Inferior parietal cortex (tissue), 1 donor: ENCODE results near the gene CACNB4.
"Not testable (repeated sequence)": the region's sequence is repeated elsewhere in the genome, so short reads cannot be mapped to it uniquely, and the experiment has no call there.

Experiments used
- DNase-seq: peaks from one replicate; pipeline ENCODE4 v3.0.0-alpha.2; 2016; ENCODE audit errors: extremely low spot score

The CACNB4 gene

DNA sequence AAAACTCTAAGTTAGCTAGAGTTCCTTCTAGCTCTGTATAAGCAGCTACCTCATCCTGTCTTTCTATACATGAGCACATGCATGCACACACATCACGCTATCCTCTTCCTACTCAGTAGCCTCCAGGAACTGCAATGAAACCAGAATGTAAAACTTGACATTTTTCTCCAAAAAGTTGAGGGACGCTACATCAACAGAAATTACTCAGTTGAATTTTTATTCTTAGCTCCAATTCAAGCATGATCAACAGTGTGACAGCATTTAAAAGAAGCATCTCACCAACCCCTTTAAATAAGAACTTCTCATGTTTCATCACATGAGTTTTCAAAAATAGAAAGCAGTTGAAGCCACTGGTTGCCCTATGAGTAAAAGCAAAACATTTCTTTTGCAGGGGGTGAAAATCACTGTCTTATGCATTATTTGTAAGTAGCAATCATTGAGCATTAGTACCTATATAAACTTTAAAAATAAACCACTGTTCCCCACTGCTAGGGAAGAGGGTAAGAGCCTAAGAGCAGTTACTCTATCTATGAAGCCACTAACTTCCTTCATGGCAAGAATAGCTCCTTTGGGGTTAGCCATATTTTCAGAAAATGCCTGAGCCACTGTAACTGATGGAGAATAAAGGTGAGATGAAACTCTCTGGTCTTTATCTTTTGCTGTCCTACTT, 192.7 kb downstream of the CACNB4 start:
- DNase-seq = no peak

DNA sequence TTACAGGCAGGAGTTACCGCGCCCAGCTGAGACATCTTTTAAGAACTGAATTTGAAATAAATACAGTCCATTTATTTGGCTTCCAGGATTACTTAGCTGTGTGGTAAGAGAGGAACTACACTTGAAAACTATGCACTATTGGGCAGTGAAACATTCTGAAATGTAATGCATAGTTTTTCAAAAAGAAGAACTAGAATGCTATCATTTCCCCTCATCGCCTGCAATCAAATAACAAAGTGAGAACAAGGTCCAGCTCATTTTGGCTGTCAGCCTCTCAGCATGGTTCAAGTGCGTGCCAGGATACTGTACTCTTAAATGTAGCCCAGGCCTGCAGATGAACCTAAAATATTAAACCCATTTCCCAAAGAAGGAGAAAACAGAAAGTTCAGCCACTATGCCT, 194.0 kb downstream of the CACNB4 start:
- DNase-seq = no peak

DNA sequence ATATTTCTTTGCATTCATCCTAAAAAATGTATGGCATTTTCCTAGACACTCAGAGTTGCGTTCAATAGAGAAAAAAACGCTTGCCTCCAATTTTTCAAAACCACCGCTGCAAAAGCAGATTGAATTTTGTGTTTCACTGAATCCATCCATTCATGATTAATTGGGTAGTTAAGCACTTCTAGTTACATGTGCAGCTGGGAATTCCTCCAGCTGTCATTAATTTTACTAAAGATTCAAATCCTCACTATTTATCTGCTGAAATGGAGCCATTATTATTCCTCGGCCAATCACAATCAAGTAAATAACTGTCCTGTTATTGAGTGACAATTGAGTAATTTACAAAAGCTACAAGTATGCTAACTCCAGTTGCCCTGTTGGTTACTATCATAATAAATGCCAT, 194.8 kb downstream of the CACNB4 start:
- no peak for DNase-seq

DNA sequence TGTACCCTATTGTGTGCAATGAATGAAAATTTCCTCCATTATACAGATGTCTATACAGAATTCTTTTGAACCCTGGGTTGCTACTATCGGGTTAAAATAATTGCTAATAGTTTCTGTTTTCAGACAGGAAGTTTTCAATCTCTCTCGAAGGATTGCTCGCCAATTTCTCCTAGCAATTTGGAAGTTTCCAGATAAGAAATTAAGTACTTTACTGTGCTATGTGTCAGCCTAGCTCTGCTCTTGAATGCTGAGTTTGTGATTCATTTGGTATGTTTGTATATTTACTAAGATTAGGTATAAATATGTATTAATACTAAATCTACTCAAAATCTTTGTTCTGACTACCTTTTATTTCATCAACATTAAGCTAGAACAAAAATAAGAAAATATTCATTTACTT, 196.0 kb downstream of the CACNB4 start:
- DNase-seq = no peak

DNA sequence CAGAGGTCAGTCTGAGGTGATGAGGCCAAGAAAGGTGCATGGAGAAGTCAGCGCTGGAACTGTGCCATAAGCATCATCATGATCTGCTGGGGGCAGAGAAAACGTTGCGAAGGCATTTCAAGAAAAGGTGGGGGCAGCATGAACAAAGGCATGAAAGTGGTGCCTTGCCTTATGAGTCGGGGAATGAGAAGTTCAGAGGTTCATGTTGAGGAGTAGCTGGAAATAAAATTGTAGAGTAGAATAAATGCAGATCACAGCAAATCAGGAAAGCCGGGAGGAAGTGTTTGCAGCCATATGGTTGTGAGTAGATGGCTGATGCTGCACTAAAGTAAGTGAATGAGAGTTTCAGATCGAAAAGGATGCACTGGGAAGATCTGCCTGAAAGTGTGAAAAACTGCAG, 198.5 kb downstream of the CACNB4 start:
- no peak for DNase-seq

DNA sequence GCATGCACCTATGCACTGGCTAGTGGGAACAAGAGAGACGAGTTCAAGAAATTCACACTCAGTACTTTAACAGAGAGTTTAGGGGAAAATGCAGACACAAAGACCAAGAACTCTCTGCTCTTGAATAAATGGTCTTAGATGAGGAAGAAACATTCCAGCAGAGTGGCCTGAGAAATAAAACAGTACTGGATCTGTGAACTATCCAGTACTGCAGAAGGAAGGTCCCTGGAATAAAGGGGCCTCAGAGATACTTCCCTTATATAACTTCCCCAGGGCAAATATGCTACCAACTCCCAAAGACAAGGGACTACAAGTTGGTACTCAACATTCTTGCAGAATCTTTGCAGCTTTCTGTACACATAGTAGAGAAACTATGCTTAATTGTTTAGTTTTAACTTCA, 199.7 kb downstream of the CACNB4 start:
- DNase-seq = no peak

DNA sequence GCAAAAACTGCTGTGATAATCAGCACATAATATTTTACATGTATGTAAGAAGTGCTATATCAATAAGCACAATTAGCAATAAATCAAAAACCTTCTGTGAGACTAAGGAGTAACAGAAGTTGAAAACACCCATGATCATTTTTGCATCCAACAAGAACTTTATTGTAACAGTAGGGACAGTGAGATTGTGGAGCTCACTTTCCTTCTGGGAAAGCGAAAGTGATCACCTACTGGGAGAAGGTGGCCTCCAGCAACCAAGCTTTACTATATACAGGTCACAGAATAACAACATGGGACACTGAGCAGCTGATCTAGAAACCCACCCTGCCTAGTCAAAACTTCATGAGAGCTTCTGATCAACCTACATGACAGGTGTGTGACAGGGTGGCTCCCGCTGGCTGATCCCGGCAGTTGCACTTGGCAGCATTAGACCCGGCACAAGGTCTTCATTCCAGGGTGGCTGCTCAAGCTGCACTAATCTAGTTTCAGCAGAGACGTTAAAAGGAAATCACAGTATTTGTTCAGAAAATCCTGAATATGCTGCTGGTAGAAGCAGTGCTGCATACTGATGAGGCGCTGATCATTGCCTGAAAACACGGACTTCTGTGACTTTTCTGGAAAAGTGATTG, 207.2 kb downstream of the CACNB4 start:
- no peak for DNase-seq

DNA sequence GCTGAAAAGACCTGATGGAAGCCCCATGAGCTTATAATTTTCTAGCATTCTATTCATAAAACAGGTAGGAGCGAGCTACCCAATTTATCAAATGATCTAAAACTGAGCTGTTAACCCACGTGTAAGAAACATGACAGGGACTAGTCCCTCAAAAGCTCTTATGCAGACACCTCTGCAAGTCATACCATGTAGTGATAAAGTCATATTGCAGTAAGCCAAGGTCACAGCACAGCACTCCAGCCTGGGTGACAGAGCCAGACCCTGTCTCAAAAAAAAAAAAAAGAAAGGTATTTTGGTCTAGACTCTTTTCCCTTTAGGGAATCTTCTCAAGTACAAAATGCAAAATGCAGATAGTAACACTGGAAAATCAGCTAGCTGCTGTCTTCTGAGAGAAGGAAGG, 211.7 kb downstream of the CACNB4 start:
- DNase-seq = no peak

DNA sequence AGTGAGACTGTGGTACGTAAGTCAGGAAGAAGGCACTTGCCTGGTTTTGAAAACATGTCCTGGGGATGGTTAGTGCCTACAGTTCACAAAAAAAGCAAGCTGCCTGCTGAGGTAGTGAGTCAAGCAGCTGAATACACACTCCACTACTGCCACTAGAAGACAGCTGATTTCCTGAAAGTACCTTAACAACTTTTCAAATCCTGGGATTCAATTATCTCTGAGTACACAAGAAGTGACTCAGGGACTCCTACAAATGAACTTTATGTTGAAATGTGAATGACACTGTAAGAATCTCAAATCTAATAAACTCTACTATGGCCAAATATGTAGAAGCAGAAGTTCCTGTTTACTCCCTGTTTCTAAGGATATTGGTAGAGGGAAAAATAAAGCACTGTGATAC, 212.6 kb downstream of the CACNB4 start:
- DNase-seq = no peak

DNA sequence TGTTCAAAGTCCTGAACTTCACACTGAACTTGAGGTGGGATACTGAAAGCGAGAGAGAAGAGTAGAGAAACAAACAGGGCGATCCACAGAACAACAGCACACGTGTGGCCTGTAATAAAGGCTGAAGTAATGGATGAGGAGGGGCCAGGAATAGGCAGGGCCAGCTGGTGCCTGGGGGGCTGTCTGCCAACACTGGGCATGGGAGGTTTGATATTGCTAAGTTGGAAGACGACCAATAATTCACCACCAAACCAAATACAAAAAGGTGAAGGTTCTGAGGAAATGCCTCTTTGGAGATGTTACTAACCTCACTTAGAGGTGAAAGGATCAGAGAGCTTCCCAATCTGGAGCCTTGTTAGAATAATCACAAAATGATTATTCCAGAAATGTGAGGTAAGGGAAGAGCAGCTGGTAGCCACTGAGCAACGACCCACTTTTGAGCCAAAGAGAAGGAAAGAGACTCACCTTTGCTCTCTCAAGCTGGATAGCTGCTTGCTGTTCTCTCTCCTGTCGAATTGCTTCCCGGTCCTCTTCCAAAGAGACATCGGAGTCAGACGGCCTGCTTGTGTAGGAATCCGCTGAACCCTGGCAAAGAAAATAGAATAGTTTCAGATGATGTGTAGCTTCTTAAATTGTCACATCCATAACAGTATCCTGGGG, 215.9 kb downstream of the CACNB4 start:
- DNase-seq = no peak

DNA sequence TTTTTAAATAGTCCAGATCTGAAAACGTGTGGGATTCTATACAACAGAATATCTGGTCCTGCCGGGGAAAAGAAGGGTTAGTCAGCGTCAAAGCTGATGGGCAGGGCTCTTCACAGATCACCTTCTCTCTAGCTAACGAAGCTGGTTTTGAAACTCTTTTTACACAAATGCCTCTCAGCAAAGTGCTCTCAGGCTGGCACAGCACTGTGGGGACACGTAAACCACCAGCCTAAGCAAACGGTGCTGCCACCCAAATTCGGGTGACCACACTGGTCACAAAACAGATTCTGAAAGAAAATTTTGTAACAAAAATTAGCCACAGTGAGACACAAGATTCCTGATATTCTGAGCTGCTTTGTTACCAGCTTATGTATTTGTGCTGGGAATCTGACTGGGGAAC, 217.5 kb downstream of the CACNB4 start:
- DNase-seq = no peak

DNA sequence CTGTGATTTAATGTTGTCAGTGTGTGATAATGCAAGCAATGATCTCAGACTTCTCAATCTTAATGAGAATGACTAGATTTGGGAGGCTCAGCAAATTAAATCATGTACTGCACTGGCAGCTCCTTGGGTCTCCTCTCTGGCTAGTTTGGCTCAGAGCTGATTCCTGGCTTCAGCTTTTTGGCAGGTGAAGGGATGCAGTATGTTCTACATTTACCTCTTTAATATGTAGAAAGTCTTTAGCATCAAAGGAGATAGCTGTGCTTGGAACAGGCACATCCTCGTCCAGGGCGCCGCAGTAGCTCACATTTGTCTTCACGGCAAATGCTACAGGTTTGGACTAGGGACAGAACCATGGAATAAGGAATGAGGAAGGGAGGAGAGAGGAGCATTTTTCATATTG, 218.3 kb downstream of the CACNB4 start:
- DNase-seq = no peak

DNA sequence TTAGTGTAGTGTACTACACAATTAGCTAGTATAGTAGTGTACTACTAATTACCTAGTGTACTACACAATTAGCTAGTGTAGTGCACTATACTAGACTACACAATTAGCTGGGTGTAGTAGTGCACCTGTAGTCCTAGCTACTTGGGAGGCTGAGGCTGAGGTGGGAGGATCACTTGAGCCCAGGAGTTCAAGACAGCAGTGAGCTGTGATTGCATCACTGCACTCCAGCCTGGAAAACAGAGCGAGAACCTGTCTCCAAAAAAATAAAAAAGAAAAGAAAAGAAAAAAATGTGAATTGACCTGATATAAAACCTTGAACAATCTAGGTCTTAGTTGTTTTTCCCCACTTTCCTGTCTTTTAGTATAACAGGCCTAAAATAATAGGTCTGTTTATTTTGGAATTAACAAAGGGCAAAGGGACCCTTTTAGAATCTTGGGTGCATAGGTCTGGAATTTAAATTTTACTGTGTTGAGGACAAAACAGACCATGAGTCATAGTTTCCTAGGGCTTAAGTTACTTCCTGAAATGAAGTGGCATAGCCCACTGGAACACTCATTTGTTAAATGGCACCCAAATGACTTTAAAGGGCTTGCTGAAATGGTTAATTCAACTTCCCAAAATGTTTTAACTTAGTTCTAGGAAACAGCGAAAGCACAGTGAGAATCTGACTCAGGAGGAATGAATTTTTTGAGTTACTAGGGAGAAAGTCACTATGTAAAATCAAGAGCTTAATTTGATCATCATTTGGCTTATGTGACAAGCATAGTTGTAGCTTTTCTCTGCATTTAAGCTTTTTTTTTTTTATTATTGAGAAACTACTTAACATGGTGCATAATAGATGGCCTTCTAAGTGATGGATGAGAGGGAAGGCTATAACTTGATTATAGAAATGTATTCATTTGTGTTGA, 219.9 kb downstream of the CACNB4 start:
- no peak for DNase-seq

DNA sequence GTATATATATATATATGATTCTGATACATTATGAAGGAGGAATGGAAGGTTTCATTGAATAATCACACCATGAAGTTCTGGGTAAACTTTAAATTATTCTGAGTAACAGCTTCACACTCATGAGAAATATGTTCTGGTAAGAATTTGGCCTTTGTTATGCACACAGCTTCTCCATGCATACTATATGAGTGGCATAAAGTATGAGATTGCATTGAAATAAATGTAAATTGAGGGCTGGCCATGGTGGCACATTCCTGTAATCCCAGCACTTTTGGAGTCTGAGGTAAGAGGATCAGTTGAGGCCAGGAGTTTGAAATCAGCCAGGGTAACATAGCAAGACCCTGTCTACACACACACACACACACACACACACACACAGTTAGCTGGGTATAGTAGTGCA, 220.6 kb downstream of the CACNB4 start:
- no peak for DNase-seq

DNA sequence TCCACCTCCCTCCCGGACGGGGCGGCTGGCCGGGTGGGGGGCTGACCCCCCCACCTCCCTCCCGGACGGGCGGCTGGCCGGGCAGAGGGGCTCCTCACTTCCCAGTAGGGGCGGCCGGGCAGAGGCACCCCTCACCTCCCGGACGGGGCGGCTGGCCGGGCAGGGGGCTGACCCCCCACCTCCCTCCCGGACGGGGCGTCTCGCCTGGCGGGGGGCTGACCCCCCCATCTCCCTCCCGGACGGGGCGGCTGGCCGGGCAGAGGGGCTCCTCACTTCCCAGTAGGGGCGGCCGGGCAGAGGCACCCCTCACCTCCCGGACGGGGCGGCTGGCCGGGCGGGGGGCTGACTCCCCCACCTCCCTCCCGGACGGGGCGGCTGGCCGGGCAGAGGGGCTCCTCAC, 223.2 kb downstream of the CACNB4 start:
- not testable (repeated sequence) for DNase-seq

DNA sequence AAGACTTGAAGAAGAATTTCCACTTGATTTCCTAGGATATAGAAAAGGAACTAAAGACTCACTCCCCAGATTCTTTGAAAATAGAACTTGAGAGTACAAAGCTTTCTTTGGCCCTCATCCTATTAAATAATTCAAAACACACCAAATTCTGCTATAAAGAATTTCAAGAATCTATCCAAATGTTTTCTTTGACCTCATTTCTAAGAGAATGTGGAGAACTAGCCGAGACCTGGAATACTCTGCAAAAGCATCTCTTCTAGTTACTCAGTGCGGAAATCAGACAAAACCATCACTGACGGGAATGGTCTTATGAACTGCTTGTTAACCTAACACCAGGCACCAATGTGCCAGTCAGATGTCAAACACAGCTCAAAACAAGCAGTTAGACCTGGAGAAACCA, 226.4 kb downstream of the CACNB4 start:
- no peak for DNase-seq

DNA sequence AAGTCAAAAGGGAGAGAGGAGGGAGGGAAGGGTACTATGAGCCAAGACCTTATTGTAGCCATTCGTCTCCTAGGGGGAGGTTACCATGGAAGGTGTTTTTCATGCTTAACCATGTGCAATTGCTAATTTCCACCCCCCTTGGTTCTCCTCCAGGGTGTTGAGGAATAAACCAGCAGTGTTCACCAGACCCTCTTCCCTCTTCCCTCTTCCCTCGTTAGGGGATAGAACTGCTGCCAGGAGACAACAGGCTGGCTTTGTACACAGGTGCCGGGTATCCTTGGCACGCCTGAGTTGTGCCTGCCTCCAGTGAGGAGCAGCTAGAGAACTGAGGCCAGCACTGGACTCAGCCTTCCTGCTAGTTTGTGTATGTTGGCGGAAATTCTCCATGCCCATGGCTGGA, 229.6 kb downstream of the CACNB4 start:
- no peak for DNase-seq

DNA sequence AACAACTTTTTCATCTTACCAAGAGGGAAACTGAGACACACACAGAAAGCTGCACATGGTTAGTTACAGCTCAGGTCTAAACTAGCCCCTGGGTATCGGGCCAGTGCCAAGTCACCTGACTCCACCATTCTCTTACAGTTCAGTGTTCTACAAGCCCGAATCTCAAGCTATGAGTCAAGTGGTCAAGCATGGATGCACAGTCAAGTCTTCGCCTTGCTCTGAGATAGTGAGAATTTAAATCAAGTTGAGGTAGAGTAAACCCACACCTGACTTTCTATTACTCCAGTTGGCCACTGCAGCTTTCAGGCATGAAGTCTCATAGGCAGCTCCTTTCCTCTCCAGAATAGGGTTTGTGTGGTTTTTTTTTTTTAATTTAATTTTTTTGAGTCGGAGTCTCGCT, 236.1 kb downstream of the CACNB4 start:
- DNase-seq = no peak

DNA sequence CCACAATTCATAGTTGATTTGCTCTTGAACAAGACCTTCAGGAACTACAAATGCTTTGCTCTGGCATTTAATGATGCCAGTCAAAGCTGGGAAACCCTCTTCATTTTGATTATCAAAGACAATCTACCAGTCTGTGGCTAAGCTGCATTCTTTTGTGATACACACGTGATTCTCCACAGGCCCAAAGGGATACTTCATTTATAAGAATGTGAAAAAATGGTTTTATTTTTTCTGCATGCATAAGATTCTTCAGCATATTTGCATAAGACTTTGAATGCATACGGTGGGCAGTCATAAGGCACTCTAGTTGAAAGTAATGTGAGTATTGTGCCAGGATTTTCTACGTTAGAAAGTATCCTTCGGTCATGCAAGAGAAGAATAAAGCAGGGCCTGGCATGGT, 237.7 kb downstream of the CACNB4 start:
- DNase-seq = no peak

DNA sequence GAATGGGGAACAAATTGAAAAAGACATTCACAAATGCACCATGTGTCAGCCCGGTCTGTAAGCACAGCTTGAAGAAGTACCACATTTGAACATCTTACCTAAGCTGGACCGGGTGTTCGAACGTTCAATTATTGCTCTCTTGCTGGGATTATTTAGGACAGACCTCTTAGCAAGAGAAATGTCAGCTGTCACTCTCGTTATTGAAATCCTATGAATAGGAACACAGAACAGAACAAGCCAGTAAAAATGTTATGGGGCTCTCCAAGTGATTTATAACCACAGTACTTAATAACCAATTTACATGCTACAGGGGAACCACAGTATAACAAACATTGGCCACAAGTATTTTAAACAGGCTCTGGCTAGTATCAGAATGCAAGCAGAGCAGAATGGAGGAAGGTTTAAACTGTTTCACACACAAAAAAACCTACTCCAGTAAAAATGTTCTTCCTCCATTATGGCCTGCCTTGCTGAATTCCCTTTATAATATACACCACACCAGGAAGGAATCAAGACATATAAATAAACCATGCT, 238.2 kb downstream of the CACNB4 start:
- DNase-seq = no peak

DNA sequence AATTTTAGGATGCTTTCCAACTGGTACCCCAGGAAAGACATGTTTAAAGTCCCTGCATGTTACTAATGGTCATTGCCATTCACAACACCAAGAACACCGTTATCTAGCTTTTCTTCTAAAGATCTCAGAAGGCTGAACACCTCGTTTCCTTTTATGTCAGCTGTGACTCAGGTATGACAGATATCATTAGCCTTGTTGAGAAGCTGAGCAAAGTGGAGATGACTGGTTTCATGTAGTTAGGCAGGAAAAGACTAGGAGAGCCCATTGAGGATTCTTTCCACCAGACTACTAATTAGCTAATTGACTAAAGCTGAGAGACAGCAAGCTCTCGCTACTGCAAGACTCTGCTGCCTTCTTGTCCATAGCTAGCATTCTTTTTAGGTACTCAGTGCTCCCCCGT, 238.6 kb downstream of the CACNB4 start:
- DNase-seq = no peak

DNA sequence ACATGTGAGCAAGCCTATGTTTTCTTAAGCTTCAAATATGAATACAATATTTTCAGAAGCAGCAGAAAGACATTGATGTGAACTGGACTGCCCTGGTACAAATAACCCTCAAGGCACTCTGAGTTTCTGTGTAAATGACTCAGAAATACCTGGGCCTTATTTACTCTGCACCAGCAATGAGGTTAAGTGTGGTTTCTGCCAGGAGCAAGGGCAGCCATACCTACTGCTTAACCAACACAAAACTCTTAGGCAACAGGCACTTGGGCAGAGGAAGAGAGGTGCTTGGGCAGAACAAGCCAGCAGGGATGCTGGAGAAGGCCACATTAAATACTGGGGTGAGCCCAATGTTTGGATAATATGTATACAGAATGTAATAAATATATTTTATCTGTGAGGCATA, 241.2 kb downstream of the CACNB4 start:
- DNase-seq = no peak
